CD14-positive monocyte (primary cell): Measurements from ENCODE around the gene CHD6. TPM values are rescaled to one million over a fixed set of nuclear protein-coding genes. Genes with fewer than 3 reads are reported as not detected.

Experiments used
- DNase-seq, 3 donors: peaks; one replicate each; pipeline ENCODE4 v3.0.0-alpha.2; 2011 to 2022
- H2AFZ ChIP-seq: 2 replicates; pipeline ENCODE4 v1.6.0; 2012; ENCODE audit warnings: mild to moderate bottlenecking, low read depth, low read length, inconsistent platforms; ENCODE audit not compliant: insufficient read depth, poor library complexity, severe bottlenecking
- H3K27ac ChIP-seq, 2 donors: 1 replicate in 1 of 2; 2 replicates in 1 of 2; pipeline ENCODE4 v1.5.1; 2012 to 2013; ENCODE audit warnings: low read length in 2 of 2, control low read depth in 1 of 2, inconsistent platforms in 1 of 2, low read depth in 1 of 2, mild to moderate bottlenecking in 1 of 2
- H3K27me3 ChIP-seq, 2 donors: one replicate each; pipeline versions ENCODE4 v1.6.0 to v1.6.1; 2011 to 2013; ENCODE audit warnings: low read length in 2 of 2; ENCODE audit not compliant: control insufficient read depth in 2 of 2, insufficient read depth in 2 of 2
- H3K36me3 ChIP-seq, 2 donors: replicated peaks in 1 of 2; 1 replicate in 1 of 2; 2 replicates in 1 of 2; pipeline versions ENCODE4 v1.5.1 to v1.6.1; 2012 to 2013; ENCODE audit warnings: low read length in 2 of 2, control low read depth in 1 of 2, inconsistent platforms in 1 of 2, mild to moderate bottlenecking in 1 of 2; ENCODE audit not compliant: insufficient read depth in 2 of 2, control insufficient read depth in 1 of 2
- H3K4me1 ChIP-seq, 2 donors: 1 replicate in 1 of 2; 2 replicates in 1 of 2; pipeline versions ENCODE4 v1.5.1 to v1.6.1; 2012 to 2013; ENCODE audit warnings: low read length in 2 of 2, control low read depth in 1 of 2, inconsistent platforms in 1 of 2, mild to moderate bottlenecking in 1 of 2, moderate library complexity in 1 of 2; ENCODE audit not compliant: insufficient read depth in 2 of 2, control insufficient read depth in 1 of 2
- H3K4me2 ChIP-seq: replicated peaks from 2 replicates; pipeline ENCODE3; 2012; ENCODE audit warnings: low read length, moderate library complexity, mild to moderate bottlenecking; ENCODE audit not compliant: poor library complexity, severe bottlenecking; ENCODE audit errors: extremely low read depth
- H3K4me3 ChIP-seq, 3 experiments: fragments of 200-600 bp in 1 of 3; sonication (generic) in 1 of 3; replicated peaks in 1 of 3; 1 replicate in 2 of 3; 2 replicates in 1 of 3; pipeline ENCODE4 v1.5.1; 2011 to 2013; ENCODE audit warnings: low read length in 3 of 3, mild to moderate bottlenecking in 3 of 3, control low read depth in 2 of 3, low read depth in 2 of 3, inconsistent platforms in 1 of 3, moderate library complexity in 1 of 3
- H3K79me2 ChIP-seq: 2 replicates; pipeline ENCODE4 v1.6.0; 2012; ENCODE audit warnings: mild to moderate bottlenecking, control low read depth, inconsistent platforms, low read length, moderate library complexity; ENCODE audit not compliant: insufficient read depth
- H3K9ac ChIP-seq: 2 replicates; pipeline ENCODE4 v1.6.0; 2017; ENCODE audit warnings: low read length, mild to moderate bottlenecking; ENCODE audit not compliant: insufficient read depth, poor library complexity, severe bottlenecking
- H3K9me3 ChIP-seq, 2 donors: replicated peaks in 1 of 2; 1 replicate in 1 of 2; 2 replicates in 1 of 2; pipeline versions ENCODE4 v1.5.1 to v1.6.1; 2012 to 2013; ENCODE audit warnings: low read length in 2 of 2, control low read depth in 1 of 2; ENCODE audit not compliant: control insufficient read depth in 1 of 2, insufficient read depth in 1 of 2
- H4K20me1 ChIP-seq: 2 replicates; pipeline ENCODE4 v1.6.0; 2012; ENCODE audit warnings: mild to moderate bottlenecking, low read length, control low read depth, moderate library complexity; ENCODE audit not compliant: insufficient read depth
- H3K27ac Mint-ChIP-seq, 7 donors: one replicate each; pipeline ENCODE4 v1.8.0; 2020; ENCODE audit warnings: mild to moderate bottlenecking in 7 of 7, mixed read lengths in 7 of 7, moderate library complexity in 6 of 7, inconsistent platforms in 2 of 7
- H3K27me3 Mint-ChIP-seq, 3 donors: one replicate each; pipeline ENCODE4 v1.8.0; 2021 to 2022; ENCODE audit warnings: low read depth in 3 of 3, mild to moderate bottlenecking in 3 of 3, mixed read lengths in 3 of 3, moderate library complexity in 3 of 3, inconsistent platforms in 1 of 3
- H3K36me3 Mint-ChIP-seq, 2 donors: one replicate each; pipeline ENCODE4 v1.8.0; 2020; ENCODE audit warnings: mixed read lengths in 2 of 2, inconsistent platforms in 1 of 2, mild to moderate bottlenecking in 1 of 2
- H3K4me1 Mint-ChIP-seq: one replicate; pipeline ENCODE4 v1.8.0; 2020; ENCODE audit warnings: mild to moderate bottlenecking, mixed read lengths
- H3K4me3 Mint-ChIP-seq, 2 donors: one replicate each; pipeline ENCODE4 v1.8.0; 2020; ENCODE audit warnings: mild to moderate bottlenecking in 2 of 2, mixed read lengths in 2 of 2, moderate library complexity in 1 of 2
- H3K9me3 Mint-ChIP-seq, 7 donors: one replicate each; pipeline ENCODE4 v1.8.0; 2020 to 2022; ENCODE audit warnings: mixed read lengths in 7 of 7, mild to moderate bottlenecking in 6 of 7, moderate library complexity in 6 of 7, inconsistent platforms in 2 of 7
- WGBS: methylation state at CpG from one replicate; pipeline ENCODE4 v1.1.5; 2013; ENCODE audit warnings: missing lambda C conversion rate; ENCODE audit not compliant: insufficient coverage; 5-methylcytosine and 5-hydroxymethylcytosine counted together
- intact Hi-C, 2 donors: fragments of 100-400 bp; cut with micrococcal nuclease; formaldehyde crosslinking; loops; one replicate each; pipeline versions ENCODE4 v1.15.0 to v1.15.1; 2023
- polyA plus RNA-seq, 3 donors: library from polyadenylated mRNA; depleted of rRNA in 1 of 3; unstranded in 2 of 3; stranded (reverse) in 1 of 3; fragments of 300-500 nt in 2 of 3; fragments of >200 nt in 1 of 3; fragmentation: Illumina TruSeq in 2 of 3; gene quantifications; 1 replicate in 2 of 3; 2 replicates in 1 of 3; pipeline ENCODE4 v1.2.3, GENCODE V29; 2012 to 2021
- TF ChIP-seq, protein P1 (sequence below): fragments of 200-600 bp; IDR thresholded peaks from one replicate; pipeline ENCODE4 v1.8.0; 2022; ENCODE audit warnings: antibody characterized with exemption, mild to moderate bottlenecking

The CHD6 gene
- polyA plus RNA-seq, 3 donors, result 12.9 to 19.6 (median 13.0) TPM

DNA sequence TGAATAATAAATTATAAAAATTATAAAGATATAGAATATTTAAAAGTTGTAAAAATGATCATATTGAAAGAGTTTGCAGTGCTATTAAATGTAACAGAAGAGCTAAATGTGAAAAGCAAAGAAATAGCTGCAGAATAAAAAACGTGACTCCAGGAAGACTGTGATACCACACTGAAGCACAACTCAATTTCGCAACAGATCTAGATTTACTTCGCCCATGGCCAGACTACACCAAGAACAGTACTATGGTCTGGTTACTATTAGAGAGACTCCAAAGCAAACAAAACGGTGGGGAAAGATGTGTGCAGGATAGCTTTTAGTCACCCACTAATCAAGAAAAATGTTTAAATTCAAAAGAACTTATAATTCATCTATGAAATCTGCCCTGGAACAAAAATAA is 1.9 kb downstream of the CHD6 start:
- Histone ChIP-seq H3K4me1 (peaks cover 32% of the 10 kb centered on the region in 2 donors), H3K27ac (peak overlapping the region in 1 of 2 donors; percentile 11), H3K79me2 (peaks cover 64% of the 10 kb centered on the region), H3K36me3 (no peaks in the 10 kb centered on the region), H2AFZ (no peak overlapping the region), H4K20me1 (peaks cover 57% of the 10 kb centered on the region), H3K27me3 (no peaks in the 10 kb centered on the region), H3K4me2 (peak overlapping the region; percentile 75), H3K4me3 (peak overlapping the region in 1 of 3 experiments; percentile 81), H3K9ac (no peak overlapping the region), H3K9me3 (no peaks in the 10 kb centered on the region)
- Mint-ChIP-seq H3K9me3 (peaks cover 0 to 2% (median 0%) of the 10 kb centered on the region in 7 donors), H3K27me3 (peaks cover 7 to 14% (median 10%) of the 10 kb centered on the region in 3 donors), H3K27ac (no peak overlapping the region), H3K4me3 (no peak overlapping the region), H3K36me3 (no peaks in the 10 kb centered on the region), H3K4me1 (peaks cover 42% of the 10 kb centered on the region)
- TF ChIP-seq, protein P1, sequence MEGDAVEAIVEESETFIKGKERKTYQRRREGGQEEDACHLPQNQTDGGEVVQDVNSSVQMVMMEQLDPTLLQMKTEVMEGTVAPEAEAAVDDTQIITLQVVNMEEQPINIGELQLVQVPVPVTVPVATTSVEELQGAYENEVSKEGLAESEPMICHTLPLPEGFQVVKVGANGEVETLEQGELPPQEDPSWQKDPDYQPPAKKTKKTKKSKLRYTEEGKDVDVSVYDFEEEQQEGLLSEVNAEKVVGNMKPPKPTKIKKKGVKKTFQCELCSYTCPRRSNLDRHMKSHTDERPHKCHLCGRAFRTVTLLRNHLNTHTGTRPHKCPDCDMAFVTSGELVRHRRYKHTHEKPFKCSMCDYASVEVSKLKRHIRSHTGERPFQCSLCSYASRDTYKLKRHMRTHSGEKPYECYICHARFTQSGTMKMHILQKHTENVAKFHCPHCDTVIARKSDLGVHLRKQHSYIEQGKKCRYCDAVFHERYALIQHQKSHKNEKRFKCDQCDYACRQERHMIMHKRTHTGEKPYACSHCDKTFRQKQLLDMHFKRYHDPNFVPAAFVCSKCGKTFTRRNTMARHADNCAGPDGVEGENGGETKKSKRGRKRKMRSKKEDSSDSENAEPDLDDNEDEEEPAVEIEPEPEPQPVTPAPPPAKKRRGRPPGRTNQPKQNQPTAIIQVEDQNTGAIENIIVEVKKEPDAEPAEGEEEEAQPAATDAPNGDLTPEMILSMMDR, result no peak
- intact Hi-C loops, result loop anchor here in 1 of 2 donors (10.0 kb wide), 1 partner anchor 79 kb away; no protein-coding TSS in a partner anchor
- peak in 2 of 3 donors; percentile 12 to 17 for DNase-seq
- no CpG with 5 or more reads among the region's 4 CpGs for WGBS

DNA sequence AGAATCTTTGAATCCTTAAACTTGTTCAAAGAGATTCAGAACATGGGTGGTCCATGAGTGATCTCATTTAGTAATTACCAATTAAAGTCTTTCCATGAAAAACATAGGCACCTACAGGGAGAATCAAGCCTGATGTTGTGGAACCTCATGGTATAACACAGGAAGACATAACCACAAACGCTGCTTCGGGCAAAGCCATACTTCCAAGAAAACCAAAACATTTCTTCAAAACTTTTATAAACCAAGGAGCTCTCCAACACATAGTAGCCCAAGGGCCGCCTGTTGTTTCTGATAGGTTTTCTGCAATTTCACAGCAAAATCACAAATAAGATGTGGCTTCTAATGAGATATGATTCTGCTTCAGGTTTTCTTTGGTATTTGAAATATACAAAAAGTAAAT is 2.5 kb downstream of the CHD6 start:
- Histone ChIP-seq H3K4me1 (peaks cover 32% of the 10 kb centered on the region in 2 donors), H3K27me3 (no peaks in the 10 kb centered on the region), H4K20me1 (peaks cover 57% of the 10 kb centered on the region), H3K27ac (no peak overlapping the region), H3K9ac (no peak overlapping the region), H3K36me3 (no peaks in the 10 kb centered on the region), H3K4me3 (peak overlapping the region in 1 of 3 experiments; percentile 42), H3K79me2 (peaks cover 70% of the 10 kb centered on the region), H3K9me3 (no peaks in the 10 kb centered on the region), H3K4me2 (peak overlapping the region; percentile 75), H2AFZ (no peak overlapping the region)
- H3K4me3 Mint-ChIP-seq, result no peak overlapping the region
- H3K27me3 Mint-ChIP-seq, result peaks cover 5 to 14% (median 8%) of the 10 kb centered on the region in 3 donors
- DNase-seq, result no peak
- H3K9me3 Mint-ChIP-seq, result peaks cover 0 to 2% (median 0%) of the 10 kb centered on the region in 7 donors
- H3K4me1 Mint-ChIP-seq, result peaks cover 42% of the 10 kb centered on the region
- intact Hi-C loops, result loop anchor here in 1 of 2 donors (10.0 kb wide), 1 partner anchor 79 kb away; no protein-coding TSS in a partner anchor
- no CpG with 5 or more reads among the region's 3 CpGs for WGBS
- no peaks in the 10 kb centered on the region for H3K36me3 Mint-ChIP-seq
- H3K27ac Mint-ChIP-seq, result peak overlapping the region in 1 of 7 donors; percentile 30
- TF ChIP-seq, protein P1, result no peak
